Nephron (organoid): ENCODE measurements around the gene RNF187.

ENCODE experiments used
- H3K27ac Mint-ChIP-seq, 3 experiments: 2 replicates each; pipeline ENCODE4 v1.8.0; 2020; ENCODE audit warnings: mixed read lengths in 3 of 3, mild to moderate bottlenecking in 2 of 3, moderate library complexity in 1 of 3
- H3K27me3 Mint-ChIP-seq: 2 replicates; pipeline ENCODE4 v1.8.0; 2021; ENCODE audit warnings: low read depth, mild to moderate bottlenecking, moderate library complexity, mixed read lengths
- H3K36me3 Mint-ChIP-seq: 2 replicates; pipeline ENCODE4 v1.8.0; 2020; ENCODE audit warnings: low read depth, mixed read lengths
- H3K4me1 Mint-ChIP-seq: 2 replicates; pipeline ENCODE4 v1.8.0; 2020; ENCODE audit warnings: mixed read lengths
- H3K4me3 Mint-ChIP-seq, 3 experiments: 2 replicates each; pipeline ENCODE4 v1.8.0; 2020; ENCODE audit warnings: mild to moderate bottlenecking in 3 of 3, mixed read lengths in 3 of 3, moderate library complexity in 2 of 3
- H3K9me3 Mint-ChIP-seq: 2 replicates; pipeline ENCODE4 v1.8.0; 2020; ENCODE audit warnings: mixed read lengths
- CTCF ChIP-seq, 3 experiments: fragments of 200-600 bp; sonication (generic); IDR thresholded peaks; one replicate each; pipeline ENCODE4 v1.5.0; 2021; ENCODE audit warnings: antibody characterized with exemption in 3 of 3; ENCODE audit not compliant: unreplicated experiment in 3 of 3

The RNF187 gene

GRCh38 chr1:228462560-228462959, 24.6 kb upstream of the RNF187 start:
- Mint-ChIP-seq H3K9me3 (no peaks in the 10 kb centered on the region), H3K27me3 (peaks cover 33% of the 10 kb centered on the region), H3K4me3 (peak overlapping the region; percentile 86 to 90 (median 88)), H3K4me1 (peaks cover 26% of the 10 kb centered on the region), H3K27ac (no peak overlapping the region), H3K36me3 (no peaks in the 10 kb centered on the region)
- TF ChIP-seq CTCF (IDR thresholded peaks at IDR 0.05; ENCODE audit: unreplicated experiment in 3 of 3), result no peak

GRCh38 chr1:228463009-228463558, 24.1 kb upstream of the RNF187 start:
- H3K4me1 Mint-ChIP-seq, result peaks cover 26% of the 10 kb centered on the region

GRCh38 chr1:228463559-228464455, 23.4 kb upstream of the RNF187 start:
- peak overlapping the region; percentile 86 to 90 (median 88) for H3K4me3 Mint-ChIP-seq
- H3K4me1 Mint-ChIP-seq, result peaks cover 26% of the 10 kb centered on the region
- peak overlapping the region in 1 of 3 experiments; percentile 47 for H3K27ac Mint-ChIP-seq
- no peaks in the 10 kb centered on the region for H3K9me3 Mint-ChIP-seq
- H3K36me3 Mint-ChIP-seq, result no peaks in the 10 kb centered on the region
- H3K27me3 Mint-ChIP-seq, result peaks cover 33% of the 10 kb centered on the region
- TF ChIP-seq CTCF (IDR thresholded peaks at IDR 0.05; ENCODE audit: unreplicated experiment in 3 of 3), result no peak

More at GRCh38 chr1:228463009-228463558, 24.1 kb upstream of the RNF187 start:
- no peak overlapping the region for H3K27ac Mint-ChIP-seq
- peak overlapping the region; percentile 86 to 90 (median 88) for H3K4me3 Mint-ChIP-seq
- H3K9me3 Mint-ChIP-seq, result no peaks in the 10 kb centered on the region
- H3K27me3 Mint-ChIP-seq, result peaks cover 33% of the 10 kb centered on the region
- no peaks in the 10 kb centered on the region for H3K36me3 Mint-ChIP-seq
- no peak for TF ChIP-seq CTCF (IDR thresholded peaks at IDR 0.05; ENCODE audit: unreplicated experiment in 3 of 3)

- H3K4me3 Mint-ChIP-seq, result peak overlapping the region; percentile 86 to 90 (median 88)
- H3K27ac Mint-ChIP-seq, result peak overlapping the region; percentile 30 to 91 (median 80)
- H3K4me1 Mint-ChIP-seq, result peaks cover 26% of the 10 kb centered on the region
- no peaks in the 10 kb centered on the region for H3K9me3 Mint-ChIP-seq
- H3K36me3 Mint-ChIP-seq, result no peaks in the 10 kb centered on the region
- H3K27me3 Mint-ChIP-seq, result peaks cover 37% of the 10 kb centered on the region
- TF ChIP-seq CTCF (IDR thresholded peaks at IDR 0.05; ENCODE audit: unreplicated experiment in 3 of 3), result no peak
Observed at GRCh38 chr1:228464487-228464983, 22.6 kb upstream of the RNF187 start.

GRCh38 chr1:228465141-228465540, 22.0 kb upstream of the RNF187 start:
- H3K36me3 Mint-ChIP-seq, result no peaks in the 10 kb centered on the region
- no peak for TF ChIP-seq CTCF (IDR thresholded peaks at IDR 0.05; ENCODE audit: unreplicated experiment in 3 of 3)
- no peaks in the 10 kb centered on the region for H3K9me3 Mint-ChIP-seq
- H3K27ac Mint-ChIP-seq, result peak overlapping the region; percentile 30 to 91 (median 80)
- peaks cover 37% of the 10 kb centered on the region for H3K27me3 Mint-ChIP-seq
- peaks cover 26% of the 10 kb centered on the region for H3K4me1 Mint-ChIP-seq
- H3K4me3 Mint-ChIP-seq, result peak overlapping the region; percentile 86 to 90 (median 88)
